Heart right ventricle (tissue), 16 donors: ENCODE results near the gene ZNF396. TPM values are rescaled to one million over a fixed set of nuclear protein-coding genes. Genes with fewer than 3 reads are reported as not detected.

ENCODE experiments used
- ATAC-seq, 8 donors: fragments of 200-7000 bp; cut with Tn5 transposase; one replicate each; pipeline ENCODE4 v1.9.1; 2020; ENCODE audit warnings: mild to moderate bottlenecking in 8 of 8, moderate library complexity in 8 of 8, moderate number of reproducible peaks in 1 of 8
- DNase-seq, 2 donors: peaks; one replicate each; pipeline ENCODE4 v3.0.0-alpha.2; 2020
- H3K27ac ChIP-seq, 10 donors: fragments of 200-600 bp; sonication (generic) in 2 of 10; one replicate each; pipeline versions ENCODE4 v1.5.0 to v1.8.0; 2020 to 2022; ENCODE audit warnings: mild to moderate bottlenecking in 3 of 10
- H3K27me3 ChIP-seq, 7 donors: fragments of 200-600 bp; one replicate each; pipeline ENCODE4 v1.8.0; 2021 to 2022; ENCODE audit warnings: mild to moderate bottlenecking in 2 of 7
- H3K36me3 ChIP-seq, 9 donors: fragments of 200-600 bp; sonication (generic) in 1 of 9; one replicate each; pipeline versions ENCODE4 v1.5.0 to v1.8.0; 2020 to 2022; ENCODE audit warnings: mild to moderate bottlenecking in 2 of 9
- H3K4me1 ChIP-seq, 9 donors: fragments of 200-600 bp; sonication (generic) in 1 of 9; one replicate each; pipeline versions ENCODE4 v1.5.0 to v1.8.0; 2020 to 2022; ENCODE audit warnings: mild to moderate bottlenecking in 4 of 9
- H3K4me3 ChIP-seq, 10 donors: fragments of 200-600 bp; sonication (generic) in 2 of 10; one replicate each; pipeline versions ENCODE4 v1.5.0 to v1.8.0; 2020 to 2022; ENCODE audit warnings: mild to moderate bottlenecking in 7 of 10, moderate library complexity in 2 of 10
- H3K9me3 ChIP-seq, 11 donors: fragments of 200-600 bp in 10 of 11; sonication (generic) in 2 of 11; one replicate each; pipeline versions ENCODE4 v1.5.0 to v1.8.0; 2013 to 2022; ENCODE audit warnings: mild to moderate bottlenecking in 2 of 11, control low read depth in 1 of 11, moderate library complexity in 1 of 11
- WGBS, 2 donors: extraction: QIAGEN DNeasy Blood & Tissue Kit; methylation state at CpG; one replicate each; pipeline ENCODE4 v1.1.7; 2013; ENCODE audit warnings: inconsistent platforms in 1 of 2; 5-methylcytosine and 5-hydroxymethylcytosine counted together
- intact Hi-C, 10 donors: fragments of 100-400 bp; cut with DNase I; formaldehyde crosslinking; loops; one replicate each; pipeline versions ENCODE4 v1.11.1 to v1.14.2; 2022
- polyA plus RNA-seq, 2 donors: library from polyadenylated mRNA; stranded (reverse); fragments of 200-250 nt; gene quantifications; one replicate each; pipeline ENCODE4 v1.2.3, GENCODE V29; 2013
- total RNA-seq, 10 donors: library from RNA; stranded (reverse); fragmentation: NEBNext Ultra II Directional in 3 of 10; extraction: Animal tissue kit (Norgen Biotek cat#: 25700) in 3 of 10; gene quantifications; one replicate each; pipeline versions ENCODE4 v1.2.1 to v1.2.4, GENCODE V29; 2021 to 2023
- TF ChIP-seq, protein P1 (sequence below), 9 donors: fragments of 200-600 bp; sonication (generic) in 2 of 9; IDR thresholded peaks; one replicate each; pipeline versions ENCODE4 v1.5.0 to v1.8.0; 2021 to 2022; ENCODE audit warnings: antibody characterized with exemption in 9 of 9, mild to moderate bottlenecking in 5 of 9, moderate library complexity in 1 of 9
- donor health status: Arrhythmogenic right ventricular cardiomyopathy.
- donor health status: ischemic (EF 13 %, LVEDD 7.1; RV severe dilation, severe dysfunction).
- donor health status: healthy with polysubstance abuse.
- donor health status: DM: no; HTN: yes; CAD: no.
- donor health status: DM: no; HTN: no; CAD: no.
- donor health status: ischemic (EF 25% LVEDD 6.9; RV normal size, moderate dysfunction).
- donor health status: ischemic (EF 25% LVEDD 5.7; RV mildly dilated, moderate dysfunction).
- donor health status: healthy.
- donor health status: DM: yes; HTN: yes; CAD: no.
- donor health status: Ischemic cardiomyopathy.
- donor health status: ischemic (EF 35%, LVEDD 5.7; RV mildly dilated, moderate dysfunction).
- donor health status: nonischemic (EF 11% LVEDD 7.7; RV severe dilation, severe dysfunction).
- donor health status: DM: yes; HTN: yes; CAD: no.
- donor health status: PGD.
- donor health status: ischemic (EF 29% LVEDD 5.4; RV normal size, mild dysfunction).
- donor health status: nonischemic (EF 23%, LVEDD 6.1; RV moderate dilation, normal function).

Gene ZNF396
- total and polyA plus RNA-seq, 12 donors, result 0.42 to 1.4 (median 0.64) TPM

DNA sequence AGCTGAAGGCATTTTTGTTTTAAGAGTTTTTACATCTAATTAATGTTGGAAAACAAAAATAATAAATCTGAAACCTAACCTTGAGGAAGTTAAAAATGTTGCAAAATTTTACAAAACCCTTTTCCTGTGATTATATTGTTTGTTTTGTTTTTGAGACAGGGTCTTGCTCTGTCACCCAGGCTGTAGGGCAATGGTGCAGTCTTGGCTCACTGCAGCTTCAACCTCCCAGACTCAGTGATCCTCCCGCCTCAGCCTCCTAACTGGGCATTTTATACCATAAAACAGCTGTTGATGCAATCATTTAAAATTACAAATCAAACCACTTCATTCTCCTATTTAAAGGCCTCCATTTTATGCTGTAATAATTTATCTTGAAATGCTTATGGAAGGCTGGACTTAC lies 31.2 kb downstream of the ZNF396 start:
- Histone ChIP-seq H3K36me3 (peaks cover 0 to 18% (median 0%) of the 10 kb centered on the region in 9 donors), H3K27me3 (no peaks in the 10 kb centered on the region), H3K27ac (peak overlapping the region in 4 of 10 donors; percentile 16 to 100 (median 66)), H3K4me1 (peaks cover 0 to 39% (median 36%) of the 10 kb centered on the region in 9 donors), H3K9me3 (no peaks in the 10 kb centered on the region), H3K4me3 (no peak overlapping the region)
- DNase-seq (no peak), ATAC-seq (no peak)
- intact Hi-C loops, result loop anchor here in 6 of 10 donors (2.0 to 10.0 kb wide), 6 partner anchors 51 to 341 kb away; partner anchors contain the start of genes ZNF397 (in 2 of the 6) and ZSCAN30 (in 2 of the 6)
- TF ChIP-seq, protein P1, sequence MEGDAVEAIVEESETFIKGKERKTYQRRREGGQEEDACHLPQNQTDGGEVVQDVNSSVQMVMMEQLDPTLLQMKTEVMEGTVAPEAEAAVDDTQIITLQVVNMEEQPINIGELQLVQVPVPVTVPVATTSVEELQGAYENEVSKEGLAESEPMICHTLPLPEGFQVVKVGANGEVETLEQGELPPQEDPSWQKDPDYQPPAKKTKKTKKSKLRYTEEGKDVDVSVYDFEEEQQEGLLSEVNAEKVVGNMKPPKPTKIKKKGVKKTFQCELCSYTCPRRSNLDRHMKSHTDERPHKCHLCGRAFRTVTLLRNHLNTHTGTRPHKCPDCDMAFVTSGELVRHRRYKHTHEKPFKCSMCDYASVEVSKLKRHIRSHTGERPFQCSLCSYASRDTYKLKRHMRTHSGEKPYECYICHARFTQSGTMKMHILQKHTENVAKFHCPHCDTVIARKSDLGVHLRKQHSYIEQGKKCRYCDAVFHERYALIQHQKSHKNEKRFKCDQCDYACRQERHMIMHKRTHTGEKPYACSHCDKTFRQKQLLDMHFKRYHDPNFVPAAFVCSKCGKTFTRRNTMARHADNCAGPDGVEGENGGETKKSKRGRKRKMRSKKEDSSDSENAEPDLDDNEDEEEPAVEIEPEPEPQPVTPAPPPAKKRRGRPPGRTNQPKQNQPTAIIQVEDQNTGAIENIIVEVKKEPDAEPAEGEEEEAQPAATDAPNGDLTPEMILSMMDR (IDR thresholded peaks at IDR 0.05), result no peak
- 90 to 93% methylated on average over 1 of the region's 1 CpG for WGBS, 2 donors

DNA sequence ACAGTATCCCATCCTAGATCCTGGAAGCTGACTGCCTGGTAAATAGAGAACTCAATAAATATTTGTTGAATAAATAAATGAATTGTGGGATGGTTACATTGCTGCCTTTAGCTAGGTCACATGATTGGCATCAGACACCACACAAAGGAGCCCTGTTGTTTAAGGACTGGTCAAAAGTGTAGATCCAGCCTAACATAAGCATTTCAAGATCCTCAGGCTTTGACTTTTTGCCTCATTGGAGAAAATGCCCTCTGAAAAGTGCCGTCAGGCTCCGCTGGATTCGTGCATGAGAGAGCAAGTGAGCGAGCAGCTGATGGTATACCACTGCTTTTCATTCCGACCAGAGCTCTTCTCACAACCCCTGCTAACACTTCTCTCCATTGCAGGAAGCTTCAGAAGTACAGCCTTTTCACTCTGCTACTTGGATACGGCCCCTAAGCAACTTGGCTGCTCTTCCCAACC lies 31.6 kb downstream of the ZNF396 start:
- H3K4me1 ChIP-seq, result peaks cover 0 to 44% (median 40%) of the 10 kb centered on the region in 9 donors
- no peaks in the 10 kb centered on the region for H3K27me3 ChIP-seq
- 36 to 45% methylated on average over 6 of the region's 6 CpGs for WGBS, 2 donors
- ATAC-seq (no peak), DNase-seq (no peak)
- intact Hi-C loops, result loop anchor here in 6 of 10 donors (2.0 to 10.0 kb wide), 6 partner anchors 51 to 341 kb away; partner anchors contain the start of genes ZNF397 (in 2 of the 6) and ZSCAN30 (in 2 of the 6)
- TF ChIP-seq, protein P1 (IDR thresholded peaks at IDR 0.05), result no peak
- no peaks in the 10 kb centered on the region for H3K9me3 ChIP-seq
- H3K4me3 ChIP-seq, result peak overlapping the region in 2 of 10 donors; percentile 2 to 7
- H3K36me3 ChIP-seq, result peaks cover 0 to 23% (median under 1%) of the 10 kb centered on the region in 9 donors
- peak overlapping the region in 7 of 10 donors; percentile 16 to 100 (median 99) for H3K27ac ChIP-seq

DNA sequence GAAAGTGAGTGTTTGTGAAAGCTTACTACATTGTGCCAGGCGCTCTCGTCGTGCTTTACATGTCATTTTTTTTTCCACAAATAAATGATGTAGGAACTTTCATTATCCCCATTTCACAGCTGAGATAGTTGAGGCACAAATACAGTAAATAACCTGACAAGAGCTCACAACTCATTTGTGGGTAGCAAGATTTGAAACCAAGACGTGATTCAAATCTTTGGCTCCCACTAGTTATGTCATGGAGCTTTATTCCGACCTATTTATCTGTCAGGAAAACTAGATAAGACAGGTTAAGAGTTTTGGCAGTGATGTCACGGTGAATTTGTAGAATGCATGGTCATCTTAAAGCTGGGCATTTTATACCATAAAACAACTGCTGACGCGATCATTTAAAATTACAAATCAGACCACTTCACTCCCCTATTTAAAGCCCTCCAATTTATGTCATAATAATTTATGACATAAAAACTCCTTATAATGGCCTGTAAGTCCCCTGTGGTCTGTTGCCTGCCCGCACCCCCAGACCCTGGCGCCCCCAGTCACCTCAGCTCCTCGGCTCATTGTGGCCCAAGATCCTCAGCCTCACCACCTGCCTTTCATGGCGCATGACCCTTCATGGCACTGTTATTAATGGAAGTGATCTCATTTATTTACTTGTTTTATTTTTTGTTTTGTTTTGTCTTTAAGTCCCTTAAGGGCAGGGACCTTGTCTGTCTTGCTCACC lies 32.2 kb downstream of the ZNF396 start:
- Histone ChIP-seq H3K27ac (peak overlapping the region in 9 of 10 donors; percentile 98 to 100 (median 99)), H3K27me3 (no peaks in the 10 kb centered on the region), H3K4me1 (peaks cover 0 to 48% (median 46%) of the 10 kb centered on the region in 9 donors), H3K36me3 (peaks cover 0 to 29% (median 7%) of the 10 kb centered on the region in 9 donors), H3K9me3 (no peaks in the 10 kb centered on the region), H3K4me3 (peak overlapping the region; percentile 82 to 99 (median 90))
- TF ChIP-seq, protein P1 (IDR thresholded peaks at IDR 0.05), result no peak
- intact Hi-C loops, result loop anchor here in 8 of 10 donors (1.0 to 10.0 kb wide), 9 partner anchors 50 to 340 kb away; partner anchors contain the start of genes ZSCAN30 (in 7 of the 8) and ZNF397 (in 2 of the 8)
- DNase-seq (no peak), ATAC-seq (no peak)
- WGBS, 2 donors, result 51 to 55% methylated on average over 12 of the region's 12 CpGs

DNA sequence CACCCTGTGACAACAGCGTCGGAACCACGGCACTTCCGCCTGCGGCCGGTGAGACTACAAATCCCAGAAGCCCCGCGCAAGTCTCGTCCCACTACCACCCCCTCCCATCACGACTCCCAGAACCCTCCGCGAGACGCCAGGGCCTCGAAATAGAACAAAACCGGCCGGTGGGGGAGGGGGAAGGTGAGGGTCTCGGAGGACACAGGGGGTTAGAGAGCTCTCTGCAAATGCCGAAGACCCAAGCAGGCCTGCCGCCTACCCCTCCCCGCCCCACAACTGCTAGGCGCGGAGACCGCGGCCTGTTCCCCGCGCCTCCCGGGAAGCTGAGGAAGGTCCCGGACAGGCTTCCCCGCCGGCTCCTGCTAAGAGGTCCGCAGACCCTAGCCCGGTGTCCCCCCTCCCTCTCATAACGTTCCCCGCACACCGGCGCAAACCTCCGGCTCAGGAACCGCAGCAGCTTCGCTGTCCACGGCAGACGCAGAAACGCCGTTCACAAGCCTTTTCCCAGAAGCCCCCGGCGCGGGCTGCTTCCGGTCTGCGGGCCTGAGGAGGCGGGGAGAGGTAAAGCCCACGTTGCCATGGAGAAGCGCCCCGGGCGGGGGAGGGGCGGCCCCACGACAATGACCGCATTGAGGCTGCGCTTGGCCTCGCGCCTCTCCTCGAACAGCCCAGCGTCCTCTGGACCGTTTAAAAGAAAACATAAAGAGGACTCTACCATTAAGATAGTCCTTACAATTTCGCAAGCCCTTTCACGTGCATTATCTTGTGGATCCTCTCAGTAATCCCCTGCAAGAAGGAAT lies 33.0 kb downstream of the ZNF396 start, which contains the start of gene ZNF24:
TSS of gene ZNF24 (minus strand) at position 485 of the 800 bp plus-strand sequence. CDS start 3,770 bp downstream, outside the sequence.
- intact Hi-C loops, result loop anchor here in 8 of 10 donors (1.0 to 10.0 kb wide), 9 partner anchors 49 to 339 kb away; partner anchors contain the start of genes ZSCAN30 (in 7 of the 8) and ZNF397 (in 2 of the 8)

More for the DNA sequence above, 33.0 kb downstream of the ZNF396 start, which contains the start of gene ZNF24:
- ATAC-seq (peak; percentile 98 to 99 (median 98)), DNase-seq (peak; percentile 96 to 97)
- H3K27ac ChIP-seq, result peak within 1 kb of the TSS; percentile 97 to 100 (median 99)
- no peaks in the 10 kb centered on the region for H3K9me3 ChIP-seq
- peak within 1 kb of the TSS; percentile 82 to 99 (median 90) for H3K4me3 ChIP-seq
- H3K27me3 ChIP-seq, result no peaks in the 10 kb centered on the region
- WGBS, 2 donors, result 0% methylated on average over 64 of the region's 64 CpGs
- H3K4me1 ChIP-seq, result peaks cover 0 to 54% (median 49%) of the 10 kb centered on the region in 9 donors
- TF ChIP-seq, protein P1 (IDR thresholded peaks at IDR 0.05), result no peak
- H3K36me3 ChIP-seq, result peaks cover 0 to 36% (median 14%) of the 10 kb centered on the region in 9 donors
